ENCODE measurements around the gene GBA3. TPM values are rescaled to one million over a fixed set of nuclear protein-coding genes. Genes with fewer than 3 reads are reported as not detected.

Gene GBA3
- total RNA-seq, 4 donors from 2014 or later = not detected

- intact Hi-C loops (cut with DNase I) = no loop called here
Observed at GRCh38 chr4:22850055-22850454, 157.3 kb downstream of the GBA3 start.

GRCh38 chr4:22850630-22851029, 157.9 kb downstream of the GBA3 start:
- Histone ChIP-seq H3K4me3 (no peak overlapping the region), H3K27me3 (no peaks in the 10 kb centered on the region), H3K27ac (no peak overlapping the region), H3K4me1 (no peaks in the 10 kb centered on the region), H3K36me3 (no peaks in the 10 kb centered on the region), H3K9me3 (no peaks in the 10 kb centered on the region)
- DNase-seq = no peak
- TF ChIP-seq CTCF (IDR thresholded peaks at IDR 0.05) (no peak), POLR2A (IDR thresholded peaks at IDR 0.05) (no peak)
- intact Hi-C loops (cut with DNase I) = no loop called here
- 16 to 33% methylated on average over 2 of the region's 2 CpGs for WGBS, 2 donors

More at GRCh38 chr4:22850055-22850454, 157.3 kb downstream of the GBA3 start:
- H3K27ac ChIP-seq = no peak overlapping the region
- no peaks in the 10 kb centered on the region for H3K4me1 ChIP-seq
- no peaks in the 10 kb centered on the region for H3K9me3 ChIP-seq
- TF ChIP-seq CTCF (IDR thresholded peaks at IDR 0.05) (no peak), POLR2A (IDR thresholded peaks at IDR 0.05) (no peak)
- no peak overlapping the region for H3K4me3 ChIP-seq
- no peak for DNase-seq
- H3K36me3 ChIP-seq = no peaks in the 10 kb centered on the region
- no peaks in the 10 kb centered on the region for H3K27me3 ChIP-seq

GRCh38 chr4:22857411-22857810, 164.7 kb downstream of the GBA3 start:
- H3K4me3 ChIP-seq = no peak overlapping the region
- no peaks in the 10 kb centered on the region for H3K4me1 ChIP-seq
- DNase-seq = no peak
- no peaks in the 10 kb centered on the region for H3K27me3 ChIP-seq
- no peak for TF ChIP-seq POLR2A (IDR thresholded peaks at IDR 0.05)
- TF ChIP-seq CTCF (IDR thresholded peaks at IDR 0.05) = no peak
- H3K9me3 ChIP-seq = no peaks in the 10 kb centered on the region
- WGBS, 2 donors = 93 to 95% methylated on average over 2 of the region's 2 CpGs
- H3K36me3 ChIP-seq = no peaks in the 10 kb centered on the region
- H3K27ac ChIP-seq = no peak overlapping the region
- intact Hi-C loops (cut with DNase I) = no loop called here

GRCh38 chr4:22859318-22859717, 166.6 kb downstream of the GBA3 start:
- WGBS, 2 donors = 45 to 68% methylated on average over 2 of the region's 2 CpGs
- TF ChIP-seq CTCF (IDR thresholded peaks at IDR 0.05) (no peak), POLR2A (IDR thresholded peaks at IDR 0.05) (no peak)
- H3K9me3 ChIP-seq = no peaks in the 10 kb centered on the region
- no peaks in the 10 kb centered on the region for H3K36me3 ChIP-seq
- intact Hi-C loops (cut with DNase I) = no loop called here
- no peak overlapping the region for H3K27ac ChIP-seq
- H3K4me3 ChIP-seq = no peak overlapping the region
- H3K4me1 ChIP-seq = no peaks in the 10 kb centered on the region
- H3K27me3 ChIP-seq = no peaks in the 10 kb centered on the region
- no peak for DNase-seq

Other genes starting within 250 kb of the GBA3 start
- 10 to 100 TPM in 2 of 4 donors, 1 to 10 TPM in 2; 5.4 to 20.4 (median 12.9) TPM for gene ADGRA3, start 176.9 kb upstream of the GBA3 start, total RNA-seq

Measured in esophagus squamous epithelium (tissue), 5 donors.